LNCAP (cell line): Measurements from ENCODE around the gene GPR26.

Source experiments
- TF ChIP-seq, protein P1 (sequence below): fragments of 450-650 bp; IDR thresholded peaks from 2 replicates; pipeline ENCODE4 v1.5.1; 2017; ENCODE audit warnings: mild to moderate bottlenecking

GPR26 gene, protein sequence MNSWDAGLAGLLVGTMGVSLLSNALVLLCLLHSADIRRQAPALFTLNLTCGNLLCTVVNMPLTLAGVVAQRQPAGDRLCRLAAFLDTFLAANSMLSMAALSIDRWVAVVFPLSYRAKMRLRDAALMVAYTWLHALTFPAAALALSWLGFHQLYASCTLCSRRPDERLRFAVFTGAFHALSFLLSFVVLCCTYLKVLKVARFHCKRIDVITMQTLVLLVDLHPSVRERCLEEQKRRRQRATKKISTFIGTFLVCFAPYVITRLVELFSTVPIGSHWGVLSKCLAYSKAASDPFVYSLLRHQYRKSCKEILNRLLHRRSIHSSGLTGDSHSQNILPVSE

GRCh38 chr10:123666318-123667236, at the start of gene GPR26:
GPR26 (plus strand) TSS chr10:123666355; CDS start chr10:123666408, 53 bp downstream.
- TF ChIP-seq, protein P1, sequence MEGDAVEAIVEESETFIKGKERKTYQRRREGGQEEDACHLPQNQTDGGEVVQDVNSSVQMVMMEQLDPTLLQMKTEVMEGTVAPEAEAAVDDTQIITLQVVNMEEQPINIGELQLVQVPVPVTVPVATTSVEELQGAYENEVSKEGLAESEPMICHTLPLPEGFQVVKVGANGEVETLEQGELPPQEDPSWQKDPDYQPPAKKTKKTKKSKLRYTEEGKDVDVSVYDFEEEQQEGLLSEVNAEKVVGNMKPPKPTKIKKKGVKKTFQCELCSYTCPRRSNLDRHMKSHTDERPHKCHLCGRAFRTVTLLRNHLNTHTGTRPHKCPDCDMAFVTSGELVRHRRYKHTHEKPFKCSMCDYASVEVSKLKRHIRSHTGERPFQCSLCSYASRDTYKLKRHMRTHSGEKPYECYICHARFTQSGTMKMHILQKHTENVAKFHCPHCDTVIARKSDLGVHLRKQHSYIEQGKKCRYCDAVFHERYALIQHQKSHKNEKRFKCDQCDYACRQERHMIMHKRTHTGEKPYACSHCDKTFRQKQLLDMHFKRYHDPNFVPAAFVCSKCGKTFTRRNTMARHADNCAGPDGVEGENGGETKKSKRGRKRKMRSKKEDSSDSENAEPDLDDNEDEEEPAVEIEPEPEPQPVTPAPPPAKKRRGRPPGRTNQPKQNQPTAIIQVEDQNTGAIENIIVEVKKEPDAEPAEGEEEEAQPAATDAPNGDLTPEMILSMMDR, result no peak

- TF ChIP-seq, protein P1, result no peak
Observed at GRCh38 chr10:123618224-123618623, 47.9 kb upstream of the GPR26 start.

DNA sequence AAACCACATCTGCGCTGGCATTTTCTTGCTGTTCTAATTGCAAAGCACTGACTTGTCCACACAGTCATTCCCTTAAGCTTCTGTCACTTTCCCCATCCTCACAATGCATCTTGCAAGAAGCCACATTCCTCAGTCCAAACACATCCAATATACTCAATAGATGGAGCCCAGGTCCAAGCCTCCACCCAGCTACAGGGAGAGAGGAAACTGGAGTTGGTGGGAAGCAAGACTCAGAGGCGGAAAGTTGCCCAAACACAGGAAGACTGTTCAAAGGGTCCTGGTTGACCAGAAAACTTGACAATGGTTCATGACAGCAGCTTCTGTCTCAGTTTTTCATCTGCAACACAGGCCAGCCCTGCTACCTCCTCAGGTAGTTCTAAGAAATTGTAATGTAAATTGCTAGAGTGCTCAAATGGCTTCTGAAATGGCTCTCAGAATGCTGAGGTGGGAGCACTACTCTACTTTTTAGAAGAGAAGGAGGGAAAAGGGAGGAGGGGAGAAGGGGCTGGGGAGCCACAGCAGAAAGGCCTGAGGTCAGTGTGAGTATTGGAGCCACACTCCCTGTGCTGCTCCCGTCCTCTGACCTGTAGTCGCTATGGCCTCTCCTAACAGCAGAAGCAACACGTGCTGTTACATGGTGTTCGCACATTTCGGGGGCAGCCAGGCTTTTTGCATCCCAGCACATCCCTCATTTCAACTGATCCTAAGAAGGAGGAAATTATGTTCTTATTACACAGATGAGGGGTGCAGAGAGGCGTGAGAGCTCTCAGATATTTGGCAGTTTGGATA, 46.9 kb upstream of the GPR26 start:
- TF ChIP-seq, protein P1, result no peak

DNA sequence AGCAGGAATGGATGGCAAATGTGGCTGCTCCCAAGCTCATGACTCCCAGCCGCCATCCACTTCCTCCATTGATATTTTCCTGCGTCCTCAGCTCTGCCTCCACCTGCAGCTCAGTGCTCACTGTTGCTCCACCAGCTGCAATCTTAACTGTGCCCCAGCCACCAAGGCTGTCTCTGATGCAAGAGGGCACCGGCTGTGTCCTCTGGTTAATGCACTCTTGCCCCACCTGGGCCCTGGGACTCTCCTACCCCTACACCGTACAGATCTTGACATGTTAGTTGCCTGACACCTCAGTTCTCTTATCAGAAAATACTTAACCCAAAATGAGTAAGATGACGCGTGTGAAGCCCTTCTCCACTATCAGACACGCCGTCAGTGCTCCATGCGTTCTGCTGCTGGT, 45.5 kb upstream of the GPR26 start:
- TF ChIP-seq, protein P1, result no peak

- TF ChIP-seq, protein P1, result no peak
Observed at GRCh38 chr10:123621492-123621891, 44.7 kb upstream of the GPR26 start.

GRCh38 chr10:123621916-123622315, 44.2 kb upstream of the GPR26 start:
- TF ChIP-seq, protein P1, result no peak

DNA sequence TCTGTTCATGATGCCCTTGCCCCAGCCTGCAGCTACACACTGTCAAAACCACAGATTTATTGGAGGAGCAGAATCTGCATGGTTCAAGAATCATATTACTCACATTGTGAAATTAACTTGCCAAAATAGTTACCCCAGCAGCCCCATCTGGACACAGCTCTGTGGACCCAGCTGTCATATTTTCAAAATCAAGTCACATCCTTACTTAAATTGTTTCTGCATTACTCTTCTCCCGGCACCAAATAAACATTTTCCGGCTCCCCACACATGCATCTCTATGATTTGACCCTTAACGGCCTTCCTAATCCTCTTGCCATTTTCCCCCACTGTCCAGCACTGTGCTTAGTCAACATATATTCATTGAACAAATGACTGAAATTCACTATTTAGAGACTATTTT, 43.8 kb upstream of the GPR26 start:
- TF ChIP-seq, protein P1, result no peak
